HepG2 (cell line): ENCODE measurements around the gene ZNF821. TPM values are rescaled to one million over a fixed set of nuclear protein-coding genes. Genes with fewer than 3 reads are reported as not detected.

Experiments used
- CREB1 ChIP-seq, 2 experiments: fragments of 450-650 bp in 1 of 2; IDR thresholded peaks; 2 replicates each; pipeline ENCODE4 v1.6.1; 2016 to 2017; ENCODE audit warnings: control low read depth in 1 of 2, mild to moderate bottlenecking in 1 of 2, missing compliant biosample characterization in 1 of 2, missing genetic modification characterization in 1 of 2
- EP300 ChIP-seq, 3 experiments: sonication (generic) in 1 of 3; formaldehyde crosslinking in 1 of 3; IDR thresholded peaks; 2 replicates each; pipeline versions ENCODE4 v1.5.1 to v1.6.1; 2011 to 2020; ENCODE audit warnings: low read depth in 2 of 3, low read length in 2 of 3, borderline replicate concordance in 1 of 3, improper control_type of control experiment in 1 of 3, mild to moderate bottlenecking in 1 of 3, missing genetic modification reagents in 1 of 3, moderate library complexity in 1 of 3
- GMEB1 ChIP-seq: sonication (generic); formaldehyde crosslinking; IDR thresholded peaks from 2 replicates; pipeline ENCODE4 v1.5.1; 2020; ENCODE audit warnings: missing genetic modification reagents, mild to moderate bottlenecking, borderline replicate concordance
- MAFF ChIP-seq: IDR thresholded peaks from 2 replicates; pipeline ENCODE4 v1.6.1; 2011; ENCODE audit warnings: low read depth, low read length, improper control_type of control experiment
- MXD1 ChIP-seq: sonication (generic); formaldehyde crosslinking; IDR thresholded peaks from 2 replicates; pipeline ENCODE4 v1.4.0; 2020; ENCODE audit warnings: mild to moderate bottlenecking, missing genetic modification reagents
- MXD3 ChIP-seq: IDR thresholded peaks from 2 replicates; pipeline ENCODE4 v1.6.1; 2016; ENCODE audit warnings: mild to moderate bottlenecking, missing biosample characterization, missing genetic modification reagents
- NFATC3 ChIP-seq: sonication (generic); formaldehyde crosslinking; IDR thresholded peaks from 2 replicates; pipeline ENCODE4 v1.5.1; 2020; ENCODE audit warnings: mild to moderate bottlenecking, missing genetic modification reagents
- PRDM10 ChIP-seq: sonication (generic); formaldehyde crosslinking; IDR thresholded peaks from 2 replicates; pipeline ENCODE4 v1.4.0; 2020; ENCODE audit warnings: low read depth, missing genetic modification reagents
- SCMH1 ChIP-seq: sonication (generic); formaldehyde crosslinking; IDR thresholded peaks from 2 replicates; pipeline ENCODE4 v1.9.0; 2021; ENCODE audit warnings: missing genetic modification reagents, mild to moderate bottlenecking, borderline replicate concordance
- SIN3A ChIP-seq: IDR thresholded peaks from 2 replicates; pipeline ENCODE4 v1.6.1; 2011; ENCODE audit warnings: low read depth, mild to moderate bottlenecking, control low read depth, low read length, borderline replicate concordance
- SKIL ChIP-seq: sonication (generic); formaldehyde crosslinking; IDR thresholded peaks from 2 replicates; pipeline ENCODE4 v1.8.0; 2022; ENCODE audit warnings: missing genetic modification reagents, mild to moderate bottlenecking, moderate library complexity, borderline replicate concordance
- SMAD3 ChIP-seq: sonication (generic); formaldehyde crosslinking; IDR thresholded peaks from 2 replicates; pipeline ENCODE4 v1.4.0; 2020; ENCODE audit warnings: missing genetic modification reagents
- ZMAT3 ChIP-seq: sonication (generic); formaldehyde crosslinking; conservative IDR thresholded peaks from 2 replicates; pipeline ENCODE4 v1.7.0; 2021; ENCODE audit warnings: missing genetic modification reagents
- ZNF256 ChIP-seq: sonication (generic); formaldehyde crosslinking; conservative IDR thresholded peaks from 2 replicates; pipeline ENCODE4 v1.4.0; 2020; ENCODE audit warnings: missing genetic modification reagents
- ZNF432 ChIP-seq: sonication (generic); formaldehyde crosslinking; IDR thresholded peaks from 2 replicates; pipeline ENCODE4 v1.5.0; 2020; ENCODE audit warnings: missing genetic modification reagents, mild to moderate bottlenecking, borderline replicate concordance
- ZNF530 ChIP-seq: sonication (generic); formaldehyde crosslinking; IDR thresholded peaks from 2 replicates; pipeline ENCODE4 v1.5.0; 2020; ENCODE audit warnings: low read depth, mild to moderate bottlenecking, missing genetic modification reagents
- ZNF841 ChIP-seq: sonication (generic); formaldehyde crosslinking; IDR thresholded peaks from 2 replicates; pipeline ENCODE4 v1.8.1; 2023; ENCODE audit warnings: missing genetic modification reagents, borderline replicate concordance
- ZNF850 ChIP-seq: sonication (generic); formaldehyde crosslinking; conservative IDR thresholded peaks from 2 replicates; pipeline ENCODE4 v1.9.0; 2021; ENCODE audit warnings: mild to moderate bottlenecking, missing genetic modification reagents
- ZZZ3 ChIP-seq: sonication (generic); formaldehyde crosslinking; IDR thresholded peaks from 2 replicates; pipeline ENCODE4 v1.4.0; 2020; ENCODE audit warnings: missing genetic modification reagents, mild to moderate bottlenecking, borderline replicate concordance
- polyA plus RNA-seq, 8 experiments: library from polyadenylated mRNA; depleted of rRNA in 3 of 8; stranded (reverse) in 7 of 8; unstranded in 1 of 8; fragments of >200 nt; fragmentation: Illumina TruSeq in 4 of 8; extraction: Trizol in 4 of 8; gene quantifications; 2 replicates each; pipeline versions ENCODE4 v1.2.1 to v1.2.3, GENCODE V29; 2011 to 2016; ENCODE audit warnings: low read depth in 4 of 8, missing spikeins in 1 of 8, mixed read lengths in 1 of 8; ENCODE audit not compliant: insufficient read depth in 1 of 8
- total RNA-seq, 5 experiments: library from RNA; depleted of rRNA; stranded (reverse); fragments of >200 nt; fragmentation: Illumina TruSeq; extraction: Trizol; gene quantifications; 2 replicates each; pipeline ENCODE4 v1.2.3, GENCODE V29; 2016; ENCODE audit warnings: low read depth in 1 of 5

The ZNF821 gene
- total and polyA plus RNA-seq, 2 of the 13 experiments (the other 11 are each of a cell fraction or from before 2014, with no cell fraction given): 7.0 to 9.1 TPM

GRCh38 chr16:71894921-71895678 lies 11.1 kb upstream of the ZNF821 start, which contains the start of gene IST1 (continued):
- TF ChIP-seq ZNF841 (CRISPR knock-in tag) (peak; percentile 86), CREB1 (IDR thresholded peaks at IDR 0.05) (peak; percentile 88), CREB1 (CRISPR knock-in tag; IDR thresholded peaks at IDR 0.05) (peak; percentile 93), SCMH1 (no peak), MXD1 (CRISPR knock-in tag) (peak; percentile 94), SMAD3 (peak; percentile 97; the same call in 1 of the 2 replicates), ZNF530 (CRISPR knock-in tag) (peak; percentile 12; the same call in 1 of the 2 replicates), ZNF432 (CRISPR knock-in tag) (peak; percentile 87; the same call in 1 of the 2 replicates), MXD3 (CRISPR knock-in tag) (peak; percentile 85), PRDM10 (CRISPR knock-in tag) (peak; percentile 92), SKIL (CRISPR knock-in tag) (peak; percentile 89), SIN3A (peak; percentile 98), GMEB1 (peak; percentile 96), ZNF850 (CRISPR knock-in tag) (peak; percentile 81), ZMAT3 (CRISPR knock-in tag) (peak; percentile 95), ZNF256 (CRISPR knock-in tag) (peak; percentile 97), EP300 (IDR thresholded peaks at IDR 0.05; ENCODE audit: low read depth in 2 of 2, low read length in 2 of 2) (peak; percentile 27 to 54; a peak in 3 of 4 replicates), EP300 (CRISPR knock-in tag; IDR thresholded peaks at IDR 0.05; ENCODE audit: borderline replicate concordance) (peak; percentile 77), ZZZ3 (CRISPR knock-in tag) (peak; percentile 88), MAFF (peak; percentile 15; the same call in 1 of the 2 replicates), NFATC3 (CRISPR knock-in tag) (no peak; the same call in 1 of the 2 replicates)
